Lower leg skin (tissue), 4 donors: ENCODE data around the gene HK3. TPM values are rescaled to one million over a fixed set of nuclear protein-coding genes. Genes with fewer than 3 reads are reported as not detected.

ENCODE experiments used
- DNase-seq, 2 donors: peaks; one replicate each; pipeline ENCODE4 v3.0.0-alpha.2; 2019; ENCODE audit warnings: low spot score in 2 of 2
- H3K4me3 ChIP-seq: fragments of 200-600 bp; sonication (generic); 2 replicates; pipeline ENCODE4 v1.5.1; 2017; ENCODE audit warnings: mild to moderate bottlenecking, low read depth; ENCODE audit not compliant: poor library complexity, severe bottlenecking
- POLR2A ChIP-seq, 2 donors: fragments of 450-650 bp; IDR thresholded peaks; one replicate each; pipeline ENCODE4 v1.6.1; 2016 to 2017; ENCODE audit warnings: antibody characterized with exemption in 2 of 2, mild to moderate bottlenecking in 1 of 2, moderate library complexity in 1 of 2
- WGBS, 2 donors: methylation state at CpG; one replicate each; pipeline ENCODE4 v1.1.5; 2018; 5-methylcytosine and 5-hydroxymethylcytosine counted together
- intact Hi-C: fragments of 100-400 bp; cut with DNase I; formaldehyde crosslinking; loops from one replicate; pipeline ENCODE4 v1.15.0; 2023; ENCODE audit warnings: low total_unique reads
- total RNA-seq, 4 donors: library from RNA; depleted of rRNA; stranded (reverse); fragments of >200 nt; gene quantifications; one replicate each; pipeline ENCODE4 v1.1.0, GENCODE V29; 2016
- TF ChIP-seq, protein P1 (sequence below), 3 donors: fragments of 450-650 bp; IDR thresholded peaks; one replicate each; pipeline ENCODE4 v1.5.1; 2016; ENCODE audit warnings: antibody characterized with exemption in 3 of 3, mild to moderate bottlenecking in 3 of 3, moderate library complexity in 2 of 3

Gene HK3
- total RNA-seq, 4 donors from 2014 or later: 0.32 to 1.7 (median 0.76) TPM

DNA sequence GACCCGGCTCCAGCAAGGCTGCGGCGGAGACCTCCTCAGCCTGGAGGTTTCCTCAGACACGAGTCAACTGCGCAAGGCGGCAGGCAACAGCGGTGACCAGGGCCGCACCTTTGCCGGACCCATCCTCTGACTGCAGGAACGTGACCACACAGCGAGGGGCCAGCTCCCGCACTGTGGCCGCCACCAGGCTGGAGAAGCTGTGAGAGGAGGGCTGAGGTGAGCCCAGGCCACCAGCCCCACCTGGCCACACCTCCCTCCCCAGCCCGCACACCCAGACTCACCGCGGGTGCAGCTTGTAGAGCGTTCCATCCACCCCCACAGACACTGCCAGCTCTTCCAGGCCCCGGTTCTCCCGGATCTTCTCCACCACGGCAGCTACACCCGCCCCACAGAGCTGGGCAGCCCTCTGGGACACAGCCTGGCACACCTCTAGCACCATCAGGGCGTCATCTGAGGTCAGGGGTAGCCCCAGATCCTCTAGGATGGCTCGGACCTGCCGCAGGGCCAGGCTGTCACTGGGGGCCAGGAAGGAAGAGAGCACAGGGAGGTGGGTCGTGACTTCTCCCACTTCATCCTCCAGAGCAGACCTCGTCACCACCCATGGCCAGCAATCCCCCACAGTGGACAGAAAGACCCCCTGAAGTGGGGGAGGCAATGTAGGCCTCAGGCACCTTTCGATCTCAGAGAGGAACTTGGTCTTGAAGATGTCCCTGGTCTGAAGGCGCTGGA lies 18.0 kb downstream of the HK3 start:
- DNase-seq: peak in 1 of 2 donors; percentile 83
- 85 to 95% methylated on average over 14 to 24 of the region's 28 CpGs for WGBS, 2 donors

DNA sequence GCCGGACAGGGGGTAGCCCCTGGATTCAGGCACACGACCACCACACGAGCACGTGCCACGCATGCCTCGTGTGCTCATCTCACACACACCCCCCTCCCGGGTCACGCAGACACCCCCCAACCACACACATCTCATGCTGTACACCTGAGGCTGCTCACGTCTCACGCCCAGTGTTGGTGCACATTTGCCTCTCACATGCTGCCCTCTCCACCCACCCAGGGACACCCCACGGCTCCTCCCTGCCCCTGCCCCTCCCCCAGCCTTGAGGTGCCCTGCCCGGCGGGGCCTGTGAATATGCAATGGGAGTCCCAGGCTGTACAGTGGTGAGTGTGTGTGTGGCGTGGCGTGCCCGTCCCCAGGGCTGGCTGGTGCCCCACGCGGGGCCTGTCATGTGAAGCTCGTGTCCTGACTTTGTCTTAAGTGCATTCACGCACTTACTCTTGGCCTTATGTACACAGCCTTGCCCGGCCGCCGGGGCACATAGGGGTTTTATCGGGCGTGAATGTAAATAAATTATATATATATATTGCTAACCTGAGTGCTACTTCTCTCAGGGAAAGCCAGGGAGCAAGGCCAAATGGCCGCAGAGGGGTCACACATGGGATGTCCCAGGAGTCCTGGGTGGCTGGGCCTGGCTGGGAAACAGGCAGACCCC lies 18.7 kb downstream of the HK3 start:
- peak in 1 of 2 donors; percentile 78 for DNase-seq
- 88% methylated on average over 26 of the region's 26 CpGs for WGBS, 2 donors
- TF ChIP-seq POLR2A (IDR thresholded peaks at IDR 0.05): no peak
- TF ChIP-seq, protein P1, sequence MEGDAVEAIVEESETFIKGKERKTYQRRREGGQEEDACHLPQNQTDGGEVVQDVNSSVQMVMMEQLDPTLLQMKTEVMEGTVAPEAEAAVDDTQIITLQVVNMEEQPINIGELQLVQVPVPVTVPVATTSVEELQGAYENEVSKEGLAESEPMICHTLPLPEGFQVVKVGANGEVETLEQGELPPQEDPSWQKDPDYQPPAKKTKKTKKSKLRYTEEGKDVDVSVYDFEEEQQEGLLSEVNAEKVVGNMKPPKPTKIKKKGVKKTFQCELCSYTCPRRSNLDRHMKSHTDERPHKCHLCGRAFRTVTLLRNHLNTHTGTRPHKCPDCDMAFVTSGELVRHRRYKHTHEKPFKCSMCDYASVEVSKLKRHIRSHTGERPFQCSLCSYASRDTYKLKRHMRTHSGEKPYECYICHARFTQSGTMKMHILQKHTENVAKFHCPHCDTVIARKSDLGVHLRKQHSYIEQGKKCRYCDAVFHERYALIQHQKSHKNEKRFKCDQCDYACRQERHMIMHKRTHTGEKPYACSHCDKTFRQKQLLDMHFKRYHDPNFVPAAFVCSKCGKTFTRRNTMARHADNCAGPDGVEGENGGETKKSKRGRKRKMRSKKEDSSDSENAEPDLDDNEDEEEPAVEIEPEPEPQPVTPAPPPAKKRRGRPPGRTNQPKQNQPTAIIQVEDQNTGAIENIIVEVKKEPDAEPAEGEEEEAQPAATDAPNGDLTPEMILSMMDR (IDR thresholded peaks at IDR 0.05): no peak
- H3K4me3 ChIP-seq: no peak overlapping the region
- intact Hi-C loops: no loop called here

More for the DNA sequence above, 18.0 kb downstream of the HK3 start:
- TF ChIP-seq, protein P1 (IDR thresholded peaks at IDR 0.05): no peak
- TF ChIP-seq POLR2A (IDR thresholded peaks at IDR 0.05): no peak
- intact Hi-C loops: no loop called here
- H3K4me3 ChIP-seq: no peak overlapping the region

DNA sequence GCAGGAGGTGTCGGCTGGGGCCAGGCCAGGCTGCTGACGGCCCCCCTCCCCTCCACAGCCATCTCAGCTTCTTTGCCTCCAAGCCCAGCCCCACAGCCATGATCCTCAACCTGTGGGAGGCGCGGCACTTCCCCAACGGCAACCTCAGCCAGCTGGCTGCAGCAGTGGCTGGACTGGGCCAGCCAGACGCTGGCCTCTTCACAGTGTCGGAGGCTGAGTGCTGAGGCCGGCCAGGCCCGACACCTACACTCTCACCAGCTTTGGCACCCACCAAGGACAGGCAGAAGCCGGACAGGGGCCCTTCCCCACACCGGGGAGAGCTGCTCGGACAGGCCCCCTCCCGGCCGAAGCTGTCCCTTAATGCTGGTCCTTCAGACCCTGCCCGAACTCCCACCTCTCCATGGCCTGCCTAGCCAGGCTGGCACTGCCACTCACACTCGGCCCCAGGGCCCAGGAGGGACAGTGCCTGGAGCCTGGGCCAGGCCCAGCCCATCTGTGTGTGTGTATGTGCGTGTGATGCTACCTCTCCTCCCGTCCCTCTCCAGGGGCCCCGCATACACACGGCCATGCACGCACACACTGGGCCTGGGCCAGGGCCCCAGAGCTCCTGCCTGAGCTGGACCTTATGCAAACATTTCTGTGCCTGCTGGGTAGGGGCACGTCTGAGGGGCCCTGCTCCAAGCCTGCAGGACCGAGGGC lies 19.3 kb downstream of the HK3 start:
- intact Hi-C loops: no loop called here
- WGBS, 2 donors: 66 to 77% methylated on average over 18 to 22 of the region's 23 CpGs

DNA sequence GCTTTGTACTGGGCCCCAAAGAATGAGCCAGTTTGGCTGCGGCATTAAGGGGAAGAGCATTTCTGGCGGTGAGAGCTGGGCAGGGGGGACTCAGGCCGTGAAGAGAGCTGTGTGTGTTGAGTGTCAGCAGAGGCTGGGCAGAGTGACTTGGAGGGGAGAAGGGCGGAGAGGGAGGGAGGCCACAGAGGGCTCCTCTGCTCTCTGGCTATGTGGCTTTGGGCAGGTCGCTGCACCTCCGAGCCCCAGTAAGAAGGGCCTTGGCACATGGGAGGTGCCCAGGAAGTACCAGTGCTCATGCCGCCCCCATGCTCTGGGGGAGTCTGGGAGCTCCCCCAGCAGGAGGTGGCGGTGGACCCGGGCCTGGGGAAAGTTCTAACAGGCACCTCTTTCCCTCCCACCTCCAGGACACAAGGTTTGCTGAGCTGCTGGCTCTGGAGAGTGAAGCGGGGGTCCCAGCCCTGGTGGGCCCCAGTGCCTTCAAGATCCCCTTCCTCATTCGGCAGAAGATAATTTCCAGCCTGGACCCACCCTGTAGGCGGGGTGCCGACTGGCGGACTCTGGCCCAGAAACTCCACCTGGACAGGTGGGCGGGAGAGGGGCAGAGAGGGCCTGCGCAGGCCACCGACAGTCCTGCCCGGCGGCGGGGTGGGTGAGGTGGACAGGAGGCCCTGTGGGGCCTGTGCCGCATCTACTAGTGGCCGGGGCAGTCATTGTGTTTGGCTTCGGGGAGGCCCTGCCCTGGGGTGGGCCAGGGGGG lies 20.1 kb downstream of the HK3 start:
- no peak for DNase-seq
- intact Hi-C loops: no loop called here
- WGBS, 2 donors: 82 to 88% methylated on average over 17 to 20 of the region's 23 CpGs
- TF ChIP-seq, protein P1 (IDR thresholded peaks at IDR 0.05): no peak
- TF ChIP-seq POLR2A (IDR thresholded peaks at IDR 0.05): no peak
- H3K4me3 ChIP-seq: no peak overlapping the region

More for the DNA sequence above, 19.3 kb downstream of the HK3 start:
- TF ChIP-seq POLR2A (IDR thresholded peaks at IDR 0.05): no peak
- TF ChIP-seq, protein P1 (IDR thresholded peaks at IDR 0.05): no peak
- no peak overlapping the region for H3K4me3 ChIP-seq
- DNase-seq: no peak

DNA sequence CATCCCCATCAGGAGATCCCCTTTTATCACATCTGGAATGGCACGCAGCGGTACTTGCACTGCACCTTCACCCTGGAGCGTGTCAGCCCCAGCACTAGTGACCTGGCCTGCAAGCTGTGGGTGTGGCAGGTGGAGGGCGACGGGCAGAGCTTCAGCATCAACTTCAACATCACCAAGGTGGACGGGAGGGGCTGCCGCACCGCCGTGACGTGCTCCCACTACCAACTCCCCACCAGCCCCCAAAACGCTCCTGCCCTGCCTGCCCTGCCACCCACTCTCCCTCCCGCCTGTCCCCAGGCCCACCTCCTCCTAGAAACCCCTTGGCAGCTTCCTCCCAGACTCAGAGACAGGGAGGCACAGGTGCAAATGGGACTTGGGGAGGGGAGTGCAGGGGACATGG lies 20.7 kb downstream of the HK3 start:
- no peak for DNase-seq
- TF ChIP-seq POLR2A (IDR thresholded peaks at IDR 0.05): no peak
- TF ChIP-seq, protein P1 (IDR thresholded peaks at IDR 0.05): no peak
- 80 to 85% methylated on average over 12 of the region's 12 CpGs for WGBS, 2 donors

More for the DNA sequence above, 20.7 kb downstream of the HK3 start:
- H3K4me3 ChIP-seq: no peak overlapping the region
- intact Hi-C loops: no loop called here
